Heart left ventricle (tissue), 13 donors: Measurements from ENCODE around the gene RTP3.

Source experiments
- POLR2A ChIP-seq, 2 donors: fragments of 450-650 bp; IDR thresholded peaks; one replicate each; pipeline ENCODE4 v1.6.1; 2017; ENCODE audit warnings: antibody characterized with exemption in 2 of 2, mild to moderate bottlenecking in 2 of 2, moderate library complexity in 2 of 2
- TF ChIP-seq, protein P1 (sequence below), 12 donors: fragments of 200-600 bp; sonication (generic) in 4 of 12; IDR thresholded peaks; one replicate each; pipeline versions ENCODE4 v1.5.0 to v1.8.0; 2018 to 2022; ENCODE audit warnings: antibody characterized with exemption in 12 of 12, mild to moderate bottlenecking in 5 of 12
- donor health status: ischemic (EF 13 %, LVEDD 7.1; RV severe dilation, severe dysfunction).
- donor health status: DM: no; HTN: yes; CAD: no.
- donor health status: DM: no; HTN: no; CAD: no.
- donor health status: ischemic (EF 25% LVEDD 6.9; RV normal size, moderate dysfunction).
- donor health status: ischemic (EF 25% LVEDD 5.7; RV mildly dilated, moderate dysfunction).
- donor health status: ischemic (EF 35%, LVEDD 5.7; RV mildly dilated, moderate dysfunction).
- donor health status: nonischemic (EF 11% LVEDD 7.7; RV severe dilation, severe dysfunction).
- donor health status: DM: yes; HTN: yes; CAD: no.
- donor health status: PGD.
- donor health status: ischemic (EF 29% LVEDD 5.4; RV normal size, mild dysfunction).
- donor health status: nonischemic (EF 23%, LVEDD 6.1; RV moderate dilation, normal function).

DNA sequence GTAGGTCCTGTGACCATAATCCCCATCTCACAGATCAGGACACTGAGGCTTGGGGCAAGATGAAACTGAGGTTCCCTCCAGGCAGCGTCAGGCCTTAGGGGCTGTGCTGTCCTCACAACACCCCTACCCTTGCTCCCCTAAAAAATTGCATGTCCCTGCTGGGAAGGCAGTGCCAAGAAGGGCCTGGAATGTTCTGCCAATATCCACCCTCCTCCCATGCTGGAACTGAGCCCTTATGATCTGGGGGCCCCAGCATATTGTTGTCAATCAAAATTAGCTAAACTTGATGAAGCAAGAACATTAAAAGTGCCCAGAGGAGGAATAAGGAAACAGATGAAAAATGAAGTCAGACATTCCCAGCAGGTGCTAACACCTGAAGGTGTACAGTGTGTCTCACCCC is 13.4 kb upstream of the RTP3 start:
- TF ChIP-seq, protein P1, sequence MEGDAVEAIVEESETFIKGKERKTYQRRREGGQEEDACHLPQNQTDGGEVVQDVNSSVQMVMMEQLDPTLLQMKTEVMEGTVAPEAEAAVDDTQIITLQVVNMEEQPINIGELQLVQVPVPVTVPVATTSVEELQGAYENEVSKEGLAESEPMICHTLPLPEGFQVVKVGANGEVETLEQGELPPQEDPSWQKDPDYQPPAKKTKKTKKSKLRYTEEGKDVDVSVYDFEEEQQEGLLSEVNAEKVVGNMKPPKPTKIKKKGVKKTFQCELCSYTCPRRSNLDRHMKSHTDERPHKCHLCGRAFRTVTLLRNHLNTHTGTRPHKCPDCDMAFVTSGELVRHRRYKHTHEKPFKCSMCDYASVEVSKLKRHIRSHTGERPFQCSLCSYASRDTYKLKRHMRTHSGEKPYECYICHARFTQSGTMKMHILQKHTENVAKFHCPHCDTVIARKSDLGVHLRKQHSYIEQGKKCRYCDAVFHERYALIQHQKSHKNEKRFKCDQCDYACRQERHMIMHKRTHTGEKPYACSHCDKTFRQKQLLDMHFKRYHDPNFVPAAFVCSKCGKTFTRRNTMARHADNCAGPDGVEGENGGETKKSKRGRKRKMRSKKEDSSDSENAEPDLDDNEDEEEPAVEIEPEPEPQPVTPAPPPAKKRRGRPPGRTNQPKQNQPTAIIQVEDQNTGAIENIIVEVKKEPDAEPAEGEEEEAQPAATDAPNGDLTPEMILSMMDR (IDR thresholded peaks at IDR 0.05), result no peak
- no peak for TF ChIP-seq POLR2A (IDR thresholded peaks at IDR 0.05)
